Activated CD8-positive, alpha-beta memory T cell treated with anti-CD3 and anti-CD28 coated beads, Interleukin-2, amount 50 U/mL, for 48 hours (primary cell): ENCODE data around the gene SLC26A2.

Experiments used
- DNase-seq: peaks from one replicate; pipeline ENCODE4 v3.0.0-alpha.2; 2020

The SLC26A2 gene

DNA sequence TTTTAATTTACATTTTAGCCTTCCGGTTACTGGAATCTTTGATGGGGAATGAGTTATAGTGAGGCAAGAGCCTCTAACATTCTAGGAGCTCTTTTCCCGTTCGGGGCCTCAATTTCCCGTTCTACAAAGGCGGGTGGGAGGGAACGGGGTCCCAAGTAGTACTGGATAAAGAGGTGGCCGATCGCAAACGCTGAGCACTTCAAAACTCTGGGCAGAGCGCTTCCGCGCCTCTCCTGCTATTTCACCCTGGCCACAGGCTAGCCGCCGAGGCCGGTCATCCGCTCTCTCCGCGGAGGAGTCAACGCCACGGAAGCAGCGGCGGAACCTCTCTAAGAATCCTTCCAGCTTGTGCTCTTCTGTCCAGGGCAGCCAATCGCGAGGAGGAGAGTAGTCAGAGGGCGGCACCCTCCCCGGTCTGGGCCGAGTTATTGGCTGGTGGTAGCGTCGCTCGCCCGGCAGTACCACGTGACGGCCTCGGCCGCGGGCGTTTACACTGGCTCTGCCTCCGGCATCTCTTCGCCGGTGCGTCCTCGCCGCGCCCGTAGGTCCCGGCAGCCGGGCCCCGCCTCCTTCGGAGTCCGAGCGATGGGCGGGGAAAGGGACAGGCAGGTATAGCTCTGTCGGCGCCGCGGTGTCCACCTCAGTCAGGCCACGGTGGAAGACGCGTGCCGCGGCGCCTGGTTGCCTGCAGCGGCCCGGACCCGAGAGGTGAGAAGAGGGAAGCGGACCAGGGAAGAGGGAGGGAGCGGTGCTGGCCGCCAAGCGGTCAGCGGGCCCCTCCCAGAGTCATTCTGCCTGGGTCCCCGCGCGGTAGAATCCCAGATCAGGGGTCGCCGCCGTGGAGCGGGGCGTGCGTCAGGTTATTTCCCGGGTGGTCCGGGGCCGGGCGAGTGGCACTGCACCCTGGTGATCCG, at the start of gene SLC26A2:
Gene SLC26A2, plus strand, starts transcription at position 487 of the 914 bp plus-strand sequence. CDS start 16,895 bp downstream, outside the sequence.
- DNase-seq = peak; percentile 94

GRCh38 chr5:149911031-149911430, 49.5 kb upstream of the SLC26A2 start:
- DNase-seq = no peak

DNA sequence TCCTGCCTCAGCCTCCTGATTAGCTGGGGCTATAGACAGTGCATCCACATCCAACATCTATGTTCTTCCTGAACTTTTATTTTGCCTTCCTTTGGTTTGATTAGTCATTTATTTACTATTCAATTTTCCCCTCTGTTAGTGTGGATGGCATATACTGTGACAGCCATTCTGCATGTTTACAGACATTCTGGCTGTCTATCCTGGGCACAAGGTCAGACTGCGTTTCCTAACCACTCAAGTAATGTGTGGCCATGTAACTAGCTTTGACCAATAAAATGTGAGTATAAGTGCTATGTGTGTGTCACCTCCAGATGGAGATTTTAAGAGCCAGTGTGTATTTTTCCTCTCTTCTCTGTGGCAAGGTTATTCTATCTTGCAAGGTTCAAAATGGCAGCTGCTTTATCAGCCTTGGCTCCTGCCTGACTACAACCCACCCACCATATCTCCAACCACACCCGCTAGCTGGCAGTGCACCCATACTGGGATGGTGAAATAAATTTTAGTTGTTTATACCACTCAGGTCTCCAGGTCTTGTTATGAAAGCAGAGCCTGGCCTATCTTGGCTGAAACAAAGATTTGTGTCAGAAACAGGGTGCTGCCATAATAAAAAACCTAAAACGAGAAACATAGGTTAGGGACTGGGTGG, 48.2 kb upstream of the SLC26A2 start:
- no peak for DNase-seq

- DNase-seq = no peak
These were observed 46.8 kb upstream of the SLC26A2 start for GRCh38 chr5:149913436-149914419.

- DNase-seq = no peak
These were observed 44.9 kb upstream of the SLC26A2 start for GRCh38 chr5:149915392-149916260.

DNA sequence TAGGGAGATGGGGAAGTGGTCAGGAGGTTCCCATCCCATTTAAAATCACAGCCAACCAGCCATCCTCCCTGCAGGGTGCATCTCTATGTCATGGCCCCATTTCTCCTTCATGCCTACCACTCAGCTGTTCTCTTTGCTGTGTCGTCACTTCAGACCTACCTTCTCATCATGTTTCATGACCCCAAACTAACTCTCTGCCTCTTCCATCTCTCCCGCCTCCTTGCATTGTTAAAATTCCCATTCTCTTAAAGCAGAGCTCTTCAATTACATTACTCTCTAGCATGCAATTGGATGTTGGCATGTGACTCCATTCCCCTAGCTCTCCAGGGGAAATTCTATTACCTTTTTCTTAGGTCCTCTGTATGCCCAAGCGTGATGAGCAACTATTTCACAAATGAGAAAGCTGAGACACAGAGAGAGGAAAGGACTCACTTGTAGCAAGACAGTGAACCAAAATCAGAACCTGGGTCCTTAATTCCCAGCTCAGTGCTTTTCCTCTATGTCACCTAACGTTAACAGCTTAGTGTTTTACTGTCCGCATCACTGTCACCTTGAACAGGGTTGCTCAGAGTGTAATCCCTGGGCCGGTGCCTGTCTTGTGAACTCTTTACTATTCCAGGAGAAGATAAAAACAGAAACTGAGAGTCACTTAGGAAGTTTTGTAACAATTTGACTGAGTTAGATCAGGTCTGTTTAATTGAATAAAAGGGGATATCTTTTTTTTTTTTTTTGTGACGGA, 44.1 kb upstream of the SLC26A2 start:
- DNase-seq = no peak

DNA sequence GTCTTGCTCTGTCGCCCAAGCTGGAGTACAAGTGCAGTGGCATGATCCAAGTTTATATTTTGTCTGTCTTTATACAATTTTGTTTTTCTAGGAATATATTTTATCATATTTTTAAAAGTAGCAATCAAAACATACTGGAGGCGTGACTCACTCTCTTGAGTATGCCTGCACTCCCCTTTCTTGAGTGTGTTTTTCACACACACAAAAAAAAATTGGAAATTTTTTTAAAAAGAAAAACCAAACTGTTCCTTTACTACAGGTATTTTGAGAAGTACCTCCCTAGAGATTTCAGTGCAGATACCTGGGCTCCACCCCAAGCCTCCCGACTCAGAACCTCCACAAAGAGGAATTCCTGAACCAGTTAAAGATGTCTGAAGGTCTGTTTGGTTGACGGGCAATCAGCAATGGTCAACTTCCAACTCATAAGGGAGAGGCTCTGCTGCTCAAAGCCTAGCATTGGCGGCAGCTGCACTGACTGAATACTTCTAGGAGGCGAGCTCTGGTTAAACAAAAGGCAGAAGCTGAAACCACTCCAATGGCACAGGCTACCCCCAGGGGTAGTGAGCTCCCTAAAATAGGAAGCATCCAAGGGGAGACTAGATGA, 43.4 kb upstream of the SLC26A2 start:
- DNase-seq = no peak

- DNase-seq = no peak
These were observed 39.0 kb upstream of the SLC26A2 start for GRCh38 chr5:149921597-149921996.

DNA sequence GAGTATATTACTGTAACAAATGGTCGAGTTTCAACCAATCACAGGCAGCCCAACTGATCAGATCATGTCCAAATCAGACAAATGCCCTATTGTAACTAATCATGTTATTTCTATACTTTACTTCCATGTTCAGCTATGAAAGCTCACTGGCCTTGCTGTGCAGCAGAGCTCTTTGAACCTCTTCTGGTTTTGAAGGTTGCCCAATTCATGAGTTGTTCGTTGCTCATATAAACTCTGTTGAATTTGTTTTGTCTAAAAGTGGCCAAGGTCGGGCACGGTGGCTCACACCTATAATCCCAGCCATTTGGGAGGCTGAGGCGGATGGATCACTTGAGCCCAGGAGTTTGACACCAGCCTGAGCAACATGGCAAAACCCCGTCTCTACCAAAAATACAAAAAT, 37.6 kb upstream of the SLC26A2 start:
- DNase-seq = no peak

DNA sequence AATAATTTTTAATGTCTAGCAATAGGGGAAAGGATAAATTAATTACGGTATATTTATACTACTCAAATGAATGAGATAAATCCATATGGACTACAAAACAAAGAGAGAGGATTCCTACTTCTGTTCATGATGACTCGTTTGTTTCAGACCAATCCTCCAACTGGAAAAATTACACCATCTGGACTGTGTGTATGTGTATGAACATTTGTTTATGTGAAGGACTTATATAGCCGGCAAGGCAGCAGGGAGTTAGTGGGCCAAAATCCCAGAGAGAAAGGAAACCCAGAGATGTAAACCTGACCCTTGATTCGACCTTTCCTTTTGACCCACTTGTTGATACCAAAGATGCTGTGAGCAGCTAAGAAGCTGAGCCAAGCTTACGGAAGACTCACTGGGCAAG, 36.1 kb upstream of the SLC26A2 start:
- no peak for DNase-seq

GRCh38 chr5:149930043-149930748, 30.4 kb upstream of the SLC26A2 start:
- no peak for DNase-seq

DNA sequence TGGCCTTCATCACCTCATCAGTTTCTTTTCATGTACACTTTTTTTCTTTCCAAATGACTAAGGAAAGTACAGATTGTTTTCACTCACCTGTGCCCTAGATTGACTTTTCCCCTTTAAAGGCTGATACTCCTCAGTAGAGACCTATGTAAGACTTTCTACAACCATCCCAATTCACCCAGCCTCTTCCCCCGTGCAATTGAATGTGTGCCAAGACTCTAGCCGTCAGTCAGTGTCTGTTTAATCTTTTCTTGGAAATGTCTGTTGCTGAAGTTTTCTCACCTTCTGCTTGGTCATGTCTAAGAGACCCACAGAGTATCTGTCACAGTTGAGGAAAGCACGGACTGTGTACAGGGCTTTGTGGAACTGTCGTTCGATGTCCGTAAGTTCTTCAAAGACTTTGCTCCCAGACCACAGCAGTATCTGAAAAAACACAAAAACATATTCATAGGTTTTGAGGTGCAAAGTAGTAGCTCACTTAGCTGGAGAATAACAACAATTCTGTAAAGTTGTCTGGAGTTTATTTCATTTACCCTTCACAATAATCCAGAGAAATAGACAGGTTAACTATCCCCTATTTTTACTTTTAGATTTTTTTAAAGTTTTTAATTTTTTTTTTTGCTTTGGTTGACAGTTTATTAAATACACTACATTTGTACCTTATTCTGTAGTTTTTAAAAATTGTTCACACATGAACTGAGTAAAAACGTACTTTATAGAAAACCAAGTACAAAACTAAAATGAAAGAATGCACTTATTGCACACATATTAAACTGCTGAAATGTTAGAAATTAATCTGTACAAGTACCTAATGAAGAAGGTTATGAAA, 29.6 kb upstream of the SLC26A2 start:
- no peak for DNase-seq

DNA sequence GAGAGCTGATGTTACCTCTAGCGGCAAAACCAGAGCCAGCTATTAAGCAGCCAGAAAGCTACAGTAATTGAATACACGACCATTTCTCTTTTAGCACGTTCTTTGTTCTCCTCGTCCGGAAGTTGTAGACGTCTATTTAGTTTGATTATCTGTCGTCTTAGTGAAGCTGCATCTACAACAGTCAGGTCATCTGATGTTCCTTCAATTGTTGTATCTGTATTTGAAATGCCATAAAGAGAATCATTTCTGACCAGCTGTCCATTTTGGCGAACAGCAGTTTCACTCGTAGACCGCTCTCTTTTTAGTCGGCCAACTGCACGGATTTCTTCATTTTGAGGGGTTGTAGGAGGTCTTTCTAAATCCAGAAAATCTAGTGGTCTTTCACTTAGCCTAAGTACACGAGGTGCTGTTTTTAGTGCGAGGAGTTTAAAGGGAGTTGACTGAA, 28.5 kb upstream of the SLC26A2 start:
- DNase-seq = no peak

- DNase-seq = no peak
These were observed 27.9 kb upstream of the SLC26A2 start for GRCh38 chr5:149932445-149933350.

- no peak for DNase-seq
These were observed 25.1 kb upstream of the SLC26A2 start for GRCh38 chr5:149935431-149935901.

- no peak for DNase-seq
These were observed 24.4 kb upstream of the SLC26A2 start for GRCh38 chr5:149936044-149936699.

DNA sequence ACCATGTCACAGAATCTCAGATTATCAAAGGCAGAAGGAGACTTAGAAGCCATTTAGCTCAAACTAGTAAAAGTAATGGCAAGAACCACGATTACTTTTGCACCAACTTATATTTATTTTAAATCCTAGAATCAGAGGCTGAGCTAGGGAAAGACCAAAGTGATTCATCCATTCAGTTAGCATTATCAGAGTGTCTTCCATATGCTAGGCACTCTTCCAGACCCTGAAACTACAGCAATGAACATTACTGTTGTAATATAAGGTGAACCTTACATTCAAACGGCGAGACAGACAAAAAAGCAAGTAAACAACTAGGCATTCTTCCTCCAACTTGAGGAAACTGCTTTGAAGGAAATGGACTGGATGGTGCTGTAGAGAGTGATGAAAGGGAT, 23.9 kb upstream of the SLC26A2 start:
- no peak for DNase-seq
